Measurements from ENCODE around the gene LRRN2.

Gene LRRN2

GRCh38 chr1:204712708-204713430 is 27.3 kb upstream of the LRRN2 start:
- DNase-seq (ENCODE audit: low read depth in 3 of 3, low spot score in 1 of 3): no peak

GRCh38 chr1:204711947-204712701 is 26.6 kb upstream of the LRRN2 start:
- no peak for DNase-seq (ENCODE audit: low read depth in 3 of 3, low spot score in 1 of 3)

GRCh38 chr1:204711103-204711946 is 25.8 kb upstream of the LRRN2 start:
- no peak for DNase-seq (ENCODE audit: low read depth in 3 of 3, low spot score in 1 of 3)

- DNase-seq (ENCODE audit: low read depth in 3 of 3, low spot score in 1 of 3): no peak
Observed at GRCh38 chr1:204709960-204710912, 24.7 kb upstream of the LRRN2 start.

- no peak for DNase-seq (ENCODE audit: low read depth in 3 of 3, low spot score in 1 of 3)
Observed at GRCh38 chr1:204709021-204709420, 23.5 kb upstream of the LRRN2 start.

- no peak for DNase-seq (ENCODE audit: low read depth in 3 of 3, low spot score in 1 of 3)
Observed at GRCh38 chr1:204706838-204707509, 21.4 kb upstream of the LRRN2 start.

GRCh38 chr1:204705888-204706837 is 20.6 kb upstream of the LRRN2 start:
- no peak for DNase-seq (ENCODE audit: low read depth in 3 of 3, low spot score in 1 of 3)

- DNase-seq (ENCODE audit: low read depth in 3 of 3, low spot score in 1 of 3): no peak
Observed at GRCh38 chr1:204705493-204705811, 19.9 kb upstream of the LRRN2 start.

- no peak for DNase-seq (ENCODE audit: low read depth in 3 of 3, low spot score in 1 of 3)
Observed at GRCh38 chr1:204704794-204705492, 19.4 kb upstream of the LRRN2 start.

GRCh38 chr1:204703826-204704612 is 18.5 kb upstream of the LRRN2 start:
- no peak for DNase-seq (ENCODE audit: low read depth in 3 of 3, low spot score in 1 of 3)

GRCh38 chr1:204703268-204703664 is 17.7 kb upstream of the LRRN2 start:
- DNase-seq (ENCODE audit: low read depth in 3 of 3, low spot score in 1 of 3): no peak

- no peak for DNase-seq (ENCODE audit: low read depth in 3 of 3, low spot score in 1 of 3)
Observed at GRCh38 chr1:204702552-204703267, 17.2 kb upstream of the LRRN2 start.

GRCh38 chr1:204701229-204701628 is 15.7 kb upstream of the LRRN2 start:
- DNase-seq (ENCODE audit: low read depth in 3 of 3, low spot score in 1 of 3): no peak

- no peak for DNase-seq (ENCODE audit: low read depth in 3 of 3, low spot score in 1 of 3)
Observed at GRCh38 chr1:204697893-204698292, 12.4 kb upstream of the LRRN2 start.

GRCh38 chr1:204696606-204697005 is 11.1 kb upstream of the LRRN2 start:
- DNase-seq (ENCODE audit: low read depth in 3 of 3, low spot score in 1 of 3): no peak

- no peak for DNase-seq (ENCODE audit: low read depth in 3 of 3, low spot score in 1 of 3)
Observed at GRCh38 chr1:204695692-204696091, 10.2 kb upstream of the LRRN2 start.

- DNase-seq (ENCODE audit: low read depth in 3 of 3, low spot score in 1 of 3): no peak
Observed at GRCh38 chr1:204694145-204694544, 8.6 kb upstream of the LRRN2 start.
